Neuronal stem cell (in vitro differentiated cells): Measurements from ENCODE around the gene ABR.
A peak's percentile ranks its signal among the peaks of the same experiment; 100 is the strongest.

Source experiments
- DNase-seq: peaks from one replicate; pipeline ENCODE4 v3.0.0-alpha.2; 2013; ENCODE audit warnings: low spot score
- H2AFZ ChIP-seq: one replicate; pipeline ENCODE4 v1.6.1; 2013; ENCODE audit warnings: mild to moderate bottlenecking, low read length, inconsistent platforms
- H2AK5ac ChIP-seq: 2 replicates; pipeline ENCODE4 v1.6.1; 2013; ENCODE audit warnings: low read depth, mild to moderate bottlenecking, inconsistent platforms, low read length, moderate library complexity, mixed read lengths
- H2BK120ac ChIP-seq: 2 replicates; pipeline ENCODE4 v1.6.1; 2013; ENCODE audit warnings: low read depth, mild to moderate bottlenecking, inconsistent platforms, low read length, moderate library complexity, mixed read lengths
- H2BK12ac ChIP-seq: one replicate; pipeline ENCODE4 v1.6.1; 2013; ENCODE audit warnings: low read length, inconsistent platforms
- H2BK15ac ChIP-seq: 2 replicates; pipeline ENCODE4 v1.6.1; 2013; ENCODE audit warnings: mild to moderate bottlenecking, low read length, inconsistent platforms, mixed read lengths
- H2BK5ac ChIP-seq: one replicate; pipeline ENCODE4 v1.6.1; 2013; ENCODE audit warnings: inconsistent platforms, mild to moderate bottlenecking, low read length, moderate library complexity
- H3K14ac ChIP-seq: one replicate; pipeline ENCODE4 v1.6.1; 2013; ENCODE audit warnings: low read length, inconsistent platforms
- H3K18ac ChIP-seq: 2 replicates; pipeline ENCODE4 v1.6.1; 2013; ENCODE audit warnings: low read length, inconsistent platforms
- H3K23ac ChIP-seq: 2 replicates; pipeline ENCODE4 v1.6.1; 2013; ENCODE audit warnings: low read depth, mild to moderate bottlenecking, mixed read lengths, low read length, inconsistent platforms; ENCODE audit not compliant: poor library complexity
- H3K27ac ChIP-seq: replicated peaks from 3 replicates; pipeline ENCODE4 v1.5.1; 2013; ENCODE audit warnings: low read length, inconsistent platforms
- H3K27me3 ChIP-seq, 3 experiments: 2 replicates each; pipeline ENCODE4 v1.6.1; 2013; ENCODE audit warnings: low read length in 3 of 3, mild to moderate bottlenecking in 2 of 3, inconsistent platforms in 1 of 3, low read depth in 1 of 3, mixed read lengths in 1 of 3, moderate library complexity in 1 of 3; ENCODE audit not compliant: control insufficient read depth in 3 of 3, insufficient read depth in 3 of 3
- H3K36me3 ChIP-seq, 2 donors: replicated peaks in 1 of 2; 2 replicates each; pipeline ENCODE4 v1.6.1; 2013; ENCODE audit warnings: low read length in 2 of 2; ENCODE audit not compliant: control insufficient read depth in 2 of 2, insufficient read depth in 2 of 2
- H3K4ac ChIP-seq: 2 replicates; pipeline ENCODE4 v1.6.1; 2013; ENCODE audit warnings: inconsistent platforms, mild to moderate bottlenecking, low read length, moderate library complexity
- H3K4me1 ChIP-seq, 2 donors: 1 replicate in 1 of 2; 2 replicates in 1 of 2; pipeline ENCODE4 v1.6.1; 2013; ENCODE audit warnings: low read length in 2 of 2, low read depth in 1 of 2; ENCODE audit not compliant: control insufficient read depth in 2 of 2, insufficient read depth in 1 of 2
- H3K4me2 ChIP-seq: one replicate; pipeline ENCODE4 v1.6.1; 2013; ENCODE audit warnings: mild to moderate bottlenecking, low read length, inconsistent platforms; ENCODE audit not compliant: insufficient read depth, poor library complexity, severe bottlenecking
- H3K4me3 ChIP-seq, 2 donors: 2 replicates each; pipeline ENCODE4 v1.5.1; 2013; ENCODE audit warnings: low read length in 2 of 2, mild to moderate bottlenecking in 2 of 2, inconsistent platforms in 1 of 2, moderate library complexity in 1 of 2
- H3K79me1 ChIP-seq: one replicate; pipeline ENCODE4 v1.6.1; 2013; ENCODE audit warnings: low read depth, mild to moderate bottlenecking, inconsistent platforms, low read length, moderate library complexity
- H3K9ac ChIP-seq: one replicate; pipeline ENCODE4 v1.6.1; 2013; ENCODE audit warnings: mild to moderate bottlenecking, low read depth, low read length, inconsistent platforms; ENCODE audit not compliant: poor library complexity
- H3K9me3 ChIP-seq, 2 donors: replicated peaks in 1 of 2; 2 replicates each; pipeline versions ENCODE3 to v1.6.1; 2013; ENCODE audit warnings: low read length in 2 of 2, mild to moderate bottlenecking in 2 of 2, inconsistent platforms in 1 of 2, low read depth in 1 of 2, mixed read lengths in 1 of 2, moderate library complexity in 1 of 2; ENCODE audit not compliant: control insufficient read depth in 2 of 2, insufficient read depth in 1 of 2
- H4K8ac ChIP-seq: one replicate; pipeline ENCODE4 v1.6.1; 2013; ENCODE audit warnings: low read depth, mild to moderate bottlenecking, inconsistent platforms, low read length, moderate library complexity
- H4K91ac ChIP-seq: one replicate; pipeline ENCODE4 v1.6.1; 2013; ENCODE audit warnings: low read length, low read depth, mild to moderate bottlenecking, inconsistent platforms; ENCODE audit not compliant: poor library complexity
- WGBS, 2 donors: extraction: QIAGEN DNeasy Blood & Tissue Kit; methylation state at CpG; one replicate each; pipeline ENCODE4 v1.1.7; 2013; ENCODE audit warnings: missing lambda C conversion rate in 2 of 2, mixed read lengths in 1 of 2; ENCODE audit not compliant: insufficient read length in 2 of 2, insufficient replicate concordance in 1 of 2; ENCODE audit errors: extremely low coverage in 2 of 2; 5-methylcytosine and 5-hydroxymethylcytosine counted together

The ABR gene

GRCh38 chr17:983921-984320, 195.9 kb downstream of the ABR start:
- H2BK120ac ChIP-seq = no peak overlapping the region
- H2AK5ac ChIP-seq = no peak overlapping the region
- H3K27me3 ChIP-seq = no peaks in the 10 kb centered on the region
- no peaks in the 10 kb centered on the region for H3K9me3 ChIP-seq
- no peak overlapping the region for H3K14ac ChIP-seq
- no peak for DNase-seq
- H2AFZ ChIP-seq = no peak overlapping the region
- H3K4ac ChIP-seq = no peak overlapping the region
- no peak overlapping the region for H4K8ac ChIP-seq
- no peak overlapping the region for H2BK15ac ChIP-seq
- H3K9ac ChIP-seq = no peak overlapping the region
- H3K4me3 ChIP-seq = no peak overlapping the region
- H2BK12ac ChIP-seq = no peak overlapping the region
- WGBS, 2 donors = no CpG with 5 or more reads among the region's 3 CpGs
- H3K36me3 ChIP-seq = no peaks in the 10 kb centered on the region
- peaks cover 1% of the 10 kb centered on the region for H3K79me1 ChIP-seq
- H3K4me2 ChIP-seq = no peak overlapping the region
- H3K27ac ChIP-seq = no peak overlapping the region
- H2BK5ac ChIP-seq = no peak overlapping the region
- H3K4me1 ChIP-seq = peaks cover 6 to 8% of the 10 kb centered on the region in 2 donors
- H4K91ac ChIP-seq = no peak overlapping the region
- H3K18ac ChIP-seq = no peak overlapping the region
- no peak overlapping the region for H3K23ac ChIP-seq

GRCh38 chr17:981292-981658, 198.5 kb downstream of the ABR start:
- peaks cover 1% of the 10 kb centered on the region for H3K79me1 ChIP-seq
- no peak overlapping the region for H4K91ac ChIP-seq
- no peak overlapping the region for H2BK15ac ChIP-seq
- H3K14ac ChIP-seq = no peak overlapping the region
- H2BK5ac ChIP-seq = no peak overlapping the region
- peak overlapping the region in 1 of 2 donors; percentile 11 for H3K4me3 ChIP-seq
- H2AK5ac ChIP-seq = no peak overlapping the region
- no peak overlapping the region for H3K4ac ChIP-seq
- peaks cover 0 to 3% of the 10 kb centered on the region in 2 donors for H3K36me3 ChIP-seq
- H3K4me2 ChIP-seq = no peak overlapping the region
- no peak for DNase-seq
- no peak overlapping the region for H2BK12ac ChIP-seq
- WGBS, 2 donors = no CpG with 5 or more reads among the region's 10 CpGs
- peak overlapping the region; percentile 78 for H2AFZ ChIP-seq
- H3K27ac ChIP-seq = no peak overlapping the region
- H3K9me3 ChIP-seq = no peaks in the 10 kb centered on the region
- H3K27me3 ChIP-seq = no peaks in the 10 kb centered on the region
- H3K4me1 ChIP-seq = peaks cover 6 to 13% of the 10 kb centered on the region in 2 donors
- H2BK120ac ChIP-seq = no peak overlapping the region
- no peak overlapping the region for H3K23ac ChIP-seq
- no peak overlapping the region for H4K8ac ChIP-seq
- H3K9ac ChIP-seq = no peak overlapping the region
- no peak overlapping the region for H3K18ac ChIP-seq

GRCh38 chr17:980406-981291, 199.1 kb downstream of the ABR start:
- H3K23ac ChIP-seq = peak overlapping the region; percentile 73
- H4K8ac ChIP-seq = peak overlapping the region; percentile 48
- H4K91ac ChIP-seq = no peak overlapping the region
- peak overlapping the region; percentile 89 for H2AFZ ChIP-seq
- peaks cover 0 to 9% of the 10 kb centered on the region in 2 donors for H3K36me3 ChIP-seq
- peak overlapping the region; percentile 72 for H3K14ac ChIP-seq
- H3K4me3 ChIP-seq = peak overlapping the region; percentile 75 to 85
- H3K4me2 ChIP-seq = peak overlapping the region; percentile 57
- peaks cover 6 to 13% of the 10 kb centered on the region in 2 donors for H3K4me1 ChIP-seq
- peak overlapping the region; percentile 62 for H2BK5ac ChIP-seq
- peak overlapping the region; percentile 10 for H3K4ac ChIP-seq
- H3K27me3 ChIP-seq = no peaks in the 10 kb centered on the region
- peak overlapping the region; percentile 74 for H2BK15ac ChIP-seq
- peak overlapping the region; percentile 97 for H3K18ac ChIP-seq
- H3K79me1 ChIP-seq = peaks cover 1% of the 10 kb centered on the region
- H3K27ac ChIP-seq = peak overlapping the region; percentile 79
- H3K9me3 ChIP-seq = no peaks in the 10 kb centered on the region
- no peak overlapping the region for H2BK120ac ChIP-seq
- peak overlapping the region; percentile 83 for H3K9ac ChIP-seq
- no peak overlapping the region for H2BK12ac ChIP-seq
- H2AK5ac ChIP-seq = peak overlapping the region; percentile 87
- DNase-seq = peak; percentile 79
- WGBS, 2 donors = no CpG with 5 or more reads among the region's 43 CpGs
